Colonic mucosa (tissue), 4 donors: Measurements from ENCODE around the gene SMOC1. TPM values are rescaled to one million over a fixed set of nuclear protein-coding genes. Genes with fewer than 3 reads are reported as not detected.

Experiments used
- DNase-seq: peaks from one replicate; pipeline ENCODE4 v3.0.0-alpha.2; 2020
- H3K27ac ChIP-seq: fragments of 200-600 bp; one replicate; pipeline ENCODE4 v1.8.0; 2021
- H3K27me3 ChIP-seq: fragments of 200-600 bp; one replicate; pipeline ENCODE4 v1.8.0; 2021
- H3K36me3 ChIP-seq: fragments of 200-600 bp; one replicate; pipeline ENCODE4 v1.8.0; 2021
- H3K4me1 ChIP-seq: fragments of 200-600 bp; one replicate; pipeline ENCODE4 v1.8.0; 2021; ENCODE audit warnings: mild to moderate bottlenecking
- H3K4me3 ChIP-seq: fragments of 200-600 bp; one replicate; pipeline ENCODE4 v1.8.0; 2021
- H3K9ac ChIP-seq, 2 donors: one replicate each; pipeline ENCODE4 v1.7.0; 2013; ENCODE audit warnings: control low read depth in 2 of 2, low read depth in 2 of 2, low read length in 2 of 2
- H3K9me3 ChIP-seq: fragments of 200-600 bp; one replicate; pipeline ENCODE4 v1.8.0; 2021
- CTCF ChIP-seq: fragments of 200-600 bp; IDR thresholded peaks from one replicate; pipeline ENCODE4 v1.8.0; 2022; ENCODE audit warnings: antibody characterized with exemption, mild to moderate bottlenecking
- intact Hi-C: fragments of 100-400 bp; cut with DNase I; formaldehyde crosslinking; loops from one replicate; pipeline ENCODE4 v1.14.1; 2022
- total RNA-seq, 2 donors: library from RNA; stranded (reverse); fragmentation: NEBNext Ultra II Directional in 1 of 2; extraction: Animal tissue kit (Norgen Biotek cat#: 25700) in 1 of 2; gene quantifications; one replicate each; pipeline ENCODE4 v1.2.1, GENCODE V29; 2021
- donor health status: healthy.
- donor health status: DM: no; HTN: no; CAD: no.
- donor health status: DM: no; HTN: no; CAD: no.

SMOC1 gene
- total RNA-seq, 2 donors from 2014 or later = 0.50 to 0.67 TPM

- H3K36me3 ChIP-seq = no peaks in the 10 kb centered on the region
- H3K27me3 ChIP-seq = no peaks in the 10 kb centered on the region
- no peak for DNase-seq
- no peak overlapping the region for H3K4me3 ChIP-seq
- no peak overlapping the region for H3K27ac ChIP-seq
- no peak overlapping the region for H3K9ac ChIP-seq
- H3K4me1 ChIP-seq = no peaks in the 10 kb centered on the region
- no peak for TF ChIP-seq CTCF
- intact Hi-C loops = no loop called here
- H3K9me3 ChIP-seq = no peaks in the 10 kb centered on the region
Measured at GRCh38 chr14:69959136-69959535, 79.9 kb downstream of the SMOC1 start.

GRCh38 chr14:69960296-69960695 lies 81.1 kb downstream of the SMOC1 start:
- H3K9me3 ChIP-seq = no peaks in the 10 kb centered on the region
- H3K27ac ChIP-seq = no peak overlapping the region
- no peak overlapping the region for H3K4me3 ChIP-seq
- H3K36me3 ChIP-seq = no peaks in the 10 kb centered on the region
- H3K4me1 ChIP-seq = no peaks in the 10 kb centered on the region
- DNase-seq = no peak
- TF ChIP-seq CTCF = no peak
- H3K27me3 ChIP-seq = no peaks in the 10 kb centered on the region
- H3K9ac ChIP-seq = no peak overlapping the region
- intact Hi-C loops = no loop called here

- H3K4me3 ChIP-seq = no peak overlapping the region
- intact Hi-C loops = no loop called here
- no peak overlapping the region for H3K9ac ChIP-seq
- H3K27me3 ChIP-seq = no peaks in the 10 kb centered on the region
- H3K9me3 ChIP-seq = no peaks in the 10 kb centered on the region
- no peak for DNase-seq
- no peaks in the 10 kb centered on the region for H3K36me3 ChIP-seq
- TF ChIP-seq CTCF = no peak
- no peak overlapping the region for H3K27ac ChIP-seq
- H3K4me1 ChIP-seq = no peaks in the 10 kb centered on the region
Measured at GRCh38 chr14:69963966-69964365, 84.8 kb downstream of the SMOC1 start.

- Histone ChIP-seq H3K27me3 (no peaks in the 10 kb centered on the region), H3K27ac (no peak overlapping the region), H3K9me3 (no peaks in the 10 kb centered on the region), H3K4me1 (no peaks in the 10 kb centered on the region), H3K9ac (no peak overlapping the region), H3K36me3 (no peaks in the 10 kb centered on the region), H3K4me3 (no peak overlapping the region)
- TF ChIP-seq CTCF = no peak
- DNase-seq = no peak
- intact Hi-C loops = no loop called here
Measured at GRCh38 chr14:69964841-69965240, 85.6 kb downstream of the SMOC1 start.

GRCh38 chr14:69968132-69968531 lies 88.9 kb downstream of the SMOC1 start:
- intact Hi-C loops = no loop called here
- Histone ChIP-seq H3K9ac (no peak overlapping the region), H3K27me3 (no peaks in the 10 kb centered on the region), H3K27ac (no peak overlapping the region), H3K4me3 (no peak overlapping the region), H3K36me3 (no peaks in the 10 kb centered on the region), H3K9me3 (no peaks in the 10 kb centered on the region), H3K4me1 (no peaks in the 10 kb centered on the region)
- DNase-seq = no peak
- no peak for TF ChIP-seq CTCF

- Histone ChIP-seq H3K4me3 (no peak overlapping the region), H3K27ac (no peak overlapping the region), H3K4me1 (no peaks in the 10 kb centered on the region), H3K9ac (no peak overlapping the region), H3K36me3 (no peaks in the 10 kb centered on the region), H3K9me3 (no peaks in the 10 kb centered on the region), H3K27me3 (no peaks in the 10 kb centered on the region)
- intact Hi-C loops = no loop called here
- no peak for DNase-seq
- TF ChIP-seq CTCF = no peak
Measured at GRCh38 chr14:69968681-69969080, 89.5 kb downstream of the SMOC1 start.
